Osteoblast (primary cell): ENCODE data around the gene FAM222B. TPM values are rescaled to one million over a fixed set of nuclear protein-coding genes. Genes with fewer than 3 reads are reported as not detected.
A peak's percentile ranks its signal among the peaks of the same experiment; 100 is the strongest.

Source experiments
- DNase-seq: peaks from one replicate; pipeline ENCODE4 v3.0.0; 2011; ENCODE audit warnings: low spot score, mixed read lengths; ENCODE audit not compliant: insufficient read length; ENCODE audit errors: missing footprints
- H2AFZ ChIP-seq: 2 replicates; pipeline ENCODE4 v1.6.0; 2011; ENCODE audit warnings: mild to moderate bottlenecking, low read length
- H3K27ac ChIP-seq: 2 replicates; pipeline ENCODE4 v1.5.1; 2011; ENCODE audit warnings: mild to moderate bottlenecking, low read depth, low read length, moderate library complexity
- H3K27me3 ChIP-seq: 2 replicates; pipeline ENCODE4 v1.6.0; 2012; ENCODE audit warnings: mild to moderate bottlenecking, control low read depth, inconsistent platforms, low read length, moderate library complexity; ENCODE audit not compliant: insufficient read depth
- H3K36me3 ChIP-seq: 2 replicates; pipeline ENCODE4 v1.5.1; 2011; ENCODE audit warnings: mild to moderate bottlenecking, low read length, control low read depth, moderate library complexity; ENCODE audit not compliant: insufficient read depth
- H3K4me1 ChIP-seq: 2 replicates; pipeline ENCODE4 v1.5.1; 2011; ENCODE audit warnings: mild to moderate bottlenecking, low read length, control low read depth, moderate library complexity; ENCODE audit not compliant: insufficient read depth
- H3K4me2 ChIP-seq: 2 replicates; pipeline ENCODE4 v1.6.0; 2011; ENCODE audit warnings: mild to moderate bottlenecking, low read length; ENCODE audit not compliant: insufficient read depth
- H3K4me3 ChIP-seq: fragments of 200-600 bp; sonication (generic); 3 replicates; pipeline ENCODE4 v1.5.1; 2012; ENCODE audit warnings: mild to moderate bottlenecking, low read length, inconsistent platforms; ENCODE audit not compliant: insufficient read depth
- H3K79me2 ChIP-seq: 2 replicates; pipeline ENCODE4 v1.6.0; 2012; ENCODE audit warnings: mild to moderate bottlenecking, low read length, control low read depth, inconsistent platforms; ENCODE audit not compliant: insufficient read depth
- H3K9me3 ChIP-seq: 2 replicates; pipeline ENCODE4 v1.5.1; 2011; ENCODE audit warnings: low read depth, low read length, control low read depth
- H4K20me1 ChIP-seq: 2 replicates; pipeline ENCODE4 v1.6.0; 2012; ENCODE audit warnings: mild to moderate bottlenecking, low read length, control low read depth; ENCODE audit not compliant: insufficient read depth
- CTCF ChIP-seq: IDR thresholded peaks from 2 replicates; pipeline ENCODE4 v1.5.1; 2011; ENCODE audit warnings: mild to moderate bottlenecking, low read depth, low read length, moderate library complexity; ENCODE audit errors: extremely low read depth
- total RNA-seq: library from RNA; depleted of rRNA; stranded (reverse); fragments of >200 nt; gene quantifications from 2 replicates; pipeline ENCODE4 v1.2.3, GENCODE V29; 2012

FAM222B gene
- total RNA-seq, 1 donor, result 5.1 TPM

DNA sequence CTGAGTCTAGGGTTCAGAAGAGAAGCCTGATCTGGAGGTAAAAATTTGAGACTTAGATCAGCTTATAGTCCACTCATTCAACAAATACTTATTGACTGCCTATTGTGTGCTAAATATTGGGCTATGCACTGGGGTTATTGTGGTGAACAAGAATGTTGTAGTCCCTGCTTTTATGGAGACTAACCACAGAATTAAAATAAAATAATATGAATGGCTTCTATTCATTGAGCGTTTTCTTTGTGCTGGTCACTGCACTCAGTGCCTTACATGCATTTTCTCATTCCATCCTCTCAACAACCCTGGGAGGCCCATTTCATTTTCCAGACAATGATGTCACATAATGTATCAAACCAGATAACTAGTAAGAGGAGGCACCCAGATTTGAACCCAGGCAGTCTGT is 109.2 kb downstream of the FAM222B start:
- no peak overlapping the region for H3K27ac ChIP-seq
- H4K20me1 ChIP-seq, result no peaks in the 10 kb centered on the region
- no peak for TF ChIP-seq CTCF
- H3K9me3 ChIP-seq, result no peaks in the 10 kb centered on the region
- no peaks in the 10 kb centered on the region for H3K27me3 ChIP-seq
- H3K4me1 ChIP-seq, result peaks cover 3% of the 10 kb centered on the region
- H3K79me2 ChIP-seq, result no peaks in the 10 kb centered on the region
- no peak overlapping the region for H3K4me3 ChIP-seq
- H3K36me3 ChIP-seq, result no peaks in the 10 kb centered on the region
- H3K4me2 ChIP-seq, result no peak overlapping the region
- H2AFZ ChIP-seq, result no peak overlapping the region
- DNase-seq, result peak; percentile 31

DNA sequence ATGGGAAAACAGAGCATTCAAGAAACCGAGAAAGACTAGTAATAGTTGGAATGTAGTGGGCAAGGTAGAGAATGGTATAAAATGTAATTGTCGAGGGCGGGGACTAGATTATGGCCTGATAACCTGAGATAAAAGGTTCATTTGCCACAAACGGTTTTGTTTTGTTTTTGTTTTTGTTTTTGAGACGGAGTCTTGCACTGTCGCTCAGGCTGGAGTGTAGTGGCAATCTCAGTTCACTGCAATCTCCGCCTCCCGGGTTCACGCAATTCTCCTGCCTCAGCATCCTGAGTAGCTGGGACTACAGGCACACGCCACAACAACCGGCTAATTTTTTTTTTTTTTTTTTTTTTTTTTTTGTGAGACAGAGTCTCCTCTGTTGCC is 112.7 kb downstream of the FAM222B start:
- H3K9me3 ChIP-seq, result no peaks in the 10 kb centered on the region
- H4K20me1 ChIP-seq, result peaks cover 3% of the 10 kb centered on the region
- H3K27ac ChIP-seq, result no peak overlapping the region
- no peak for DNase-seq
- no peak for TF ChIP-seq CTCF
- peaks cover 20% of the 10 kb centered on the region for H3K4me1 ChIP-seq
- H2AFZ ChIP-seq, result no peak overlapping the region
- H3K36me3 ChIP-seq, result peaks cover 1% of the 10 kb centered on the region
- no peaks in the 10 kb centered on the region for H3K27me3 ChIP-seq
- H3K4me3 ChIP-seq, result no peak overlapping the region
- H3K4me2 ChIP-seq, result no peak overlapping the region
- no peaks in the 10 kb centered on the region for H3K79me2 ChIP-seq

DNA sequence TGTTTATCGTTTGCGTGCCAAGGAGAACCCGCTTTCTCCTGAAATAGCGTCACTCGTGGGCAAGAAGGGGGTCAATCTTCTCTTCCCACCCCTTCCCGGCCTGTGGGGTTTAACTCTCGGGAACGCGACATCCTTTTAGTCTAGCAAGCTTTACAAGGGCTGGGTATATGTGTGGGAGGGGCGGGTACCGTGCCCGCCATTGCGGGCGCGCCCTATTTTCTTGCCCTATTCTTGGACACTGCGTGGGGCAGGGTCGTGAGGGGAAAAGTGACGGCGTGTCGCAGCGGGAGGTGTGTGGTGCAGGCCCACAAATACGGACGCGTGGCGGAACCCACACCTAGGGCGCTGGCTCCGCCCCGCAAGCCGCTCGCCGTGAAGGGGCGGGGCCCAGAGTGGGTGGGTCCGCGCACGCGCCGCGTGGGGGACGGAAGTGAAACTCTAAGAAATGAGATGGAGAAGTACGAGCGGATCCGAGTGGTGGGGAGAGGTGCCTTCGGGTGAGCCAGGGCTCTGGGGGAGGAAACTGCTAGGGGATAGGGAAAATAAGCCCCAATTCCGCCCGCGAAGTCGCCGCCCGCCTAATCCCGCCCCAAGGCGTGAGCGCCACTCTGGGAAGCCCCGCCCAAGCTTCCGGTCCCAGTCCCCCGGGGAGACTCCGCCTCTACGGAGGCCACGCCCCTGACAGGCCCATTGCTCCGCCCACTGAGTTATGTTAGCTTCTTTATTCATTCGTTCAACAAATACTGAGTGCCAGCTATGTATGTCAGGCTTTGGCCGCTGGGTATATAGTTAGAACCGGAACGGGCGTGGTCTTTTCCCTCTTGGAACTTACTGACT is 114.0 kb downstream of the FAM222B start, which contains the start of gene NEK8:
NEK8 (plus strand) TSS at position 425 of the 837 bp plus-strand sequence; CDS start at position 451, 26 bp downstream.
- Histone ChIP-seq H3K27me3 (no peaks in the 10 kb centered on the region), H3K79me2 (no peaks in the 10 kb centered on the region), H3K27ac (peak within 1 kb of the TSS; percentile 77), H3K4me1 (peaks cover 26% of the 10 kb centered on the region), H3K4me2 (peak within 1 kb of the TSS; percentile 100), H2AFZ (peak within 1 kb of the TSS; percentile 97), H3K4me3 (peak within 1 kb of the TSS; percentile 79), H3K9me3 (no peaks in the 10 kb centered on the region), H4K20me1 (peaks cover 13% of the 10 kb centered on the region), H3K36me3 (peaks cover 15% of the 10 kb centered on the region)
- peak; percentile 98 for DNase-seq
- no peak for TF ChIP-seq CTCF
